Measurements from ENCODE around the gene NFATC2IP.
"Not testable (repeated sequence)": the region's sequence is repeated elsewhere in the genome, so short reads cannot be mapped to it uniquely, and the experiment has no call there.

Gene NFATC2IP

DNA sequence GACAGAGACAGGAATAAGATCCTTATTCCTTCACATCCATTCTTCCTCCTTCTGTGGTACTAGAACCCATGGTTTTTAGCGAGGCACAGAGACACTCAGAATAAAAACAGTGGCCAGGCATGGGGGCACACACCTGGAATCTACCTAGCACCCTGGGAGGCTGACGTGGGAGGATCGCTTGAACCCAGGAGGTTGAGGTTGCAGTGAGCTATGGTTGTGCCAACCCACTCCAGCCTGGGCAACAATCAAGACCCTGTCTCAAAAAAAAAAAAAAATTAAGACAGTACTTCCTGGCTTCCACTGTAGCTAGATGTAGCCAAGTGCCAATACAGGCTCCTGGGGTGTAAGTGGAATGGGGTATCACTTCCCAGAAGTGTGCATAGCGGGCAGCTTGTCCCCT, 16.4 kb downstream of the NFATC2IP start:
- DNase-seq (ENCODE audit: low read depth) = no peak
- no peak for TF ChIP-seq CTCF (IDR thresholded peaks at IDR 0.05; ENCODE audit: insufficient read depth, low read depth, low read length, missing control alignments)
- no peak overlapping the region for H3K4me3 ChIP-seq (ENCODE audit: low read length)

DNA sequence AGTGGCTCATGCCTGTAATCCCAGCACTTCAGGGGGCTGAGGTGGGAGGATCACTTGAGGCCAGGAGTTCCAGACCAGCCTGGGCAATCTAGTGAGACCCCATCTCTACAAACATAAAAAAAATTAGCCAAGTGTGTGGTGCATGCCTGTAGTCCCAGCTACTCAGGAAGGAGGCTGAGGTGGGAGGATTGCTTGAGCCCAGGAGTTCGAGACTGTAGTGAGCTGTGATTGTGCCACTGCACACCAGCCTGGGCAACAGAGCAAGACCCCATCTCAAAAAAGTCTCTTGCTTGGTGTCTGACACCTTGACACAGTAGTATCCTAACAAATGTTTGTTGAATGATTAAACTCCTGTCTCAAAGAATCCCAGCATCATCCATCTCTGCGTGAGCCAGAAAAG, 19.0 kb downstream of the NFATC2IP start:
- DNase-seq (ENCODE audit: low read depth); H3K4me3 ChIP-seq (ENCODE audit: low read length): not testable (repeated sequence)

- peak; percentile 61 for DNase-seq (ENCODE audit: low read depth)
- H3K4me3 ChIP-seq (ENCODE audit: low read length) = peak overlapping the region; percentile 86
- peak; percentile 70 for TF ChIP-seq CTCF (IDR thresholded peaks at IDR 0.05; ENCODE audit: insufficient read depth, low read depth, low read length, missing control alignments)
Observed at GRCh38 chr16:28974007-28974436, 23.3 kb downstream of the NFATC2IP start.

DNA sequence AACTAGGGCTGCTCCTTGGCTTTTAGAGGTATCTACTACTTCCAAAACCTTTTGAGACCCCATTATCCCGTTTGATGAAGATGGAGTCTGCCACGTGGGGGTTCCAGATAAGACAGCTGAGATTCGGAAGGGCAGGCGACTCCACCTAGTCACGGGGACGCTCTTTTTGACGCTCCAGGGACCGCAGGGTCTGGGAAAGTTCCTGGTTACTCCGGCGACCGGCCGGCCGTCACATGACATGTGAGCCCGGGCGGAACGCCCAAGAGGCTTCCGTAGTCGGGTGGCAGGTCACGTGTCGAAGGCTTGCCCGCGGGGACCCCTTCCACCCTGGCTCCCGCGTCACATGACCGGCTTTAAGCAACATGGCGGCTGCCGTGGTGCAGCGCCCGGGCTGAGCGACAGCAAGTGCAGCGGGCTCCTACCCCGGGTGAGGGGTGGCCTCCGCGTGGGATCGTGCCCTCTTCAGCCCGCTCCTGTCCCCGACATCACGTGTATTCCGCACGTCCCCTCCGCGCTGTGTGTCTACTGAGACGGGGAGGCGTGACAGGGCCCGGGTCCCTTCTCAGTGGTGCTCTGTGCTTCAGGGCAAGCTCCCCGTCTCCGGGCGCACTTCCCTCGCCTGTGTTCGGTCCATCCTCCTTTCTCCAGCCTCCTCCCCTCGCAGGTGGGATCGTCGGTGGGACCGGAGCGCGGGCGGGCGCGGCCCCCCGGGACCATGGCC, 23.9 kb downstream of the NFATC2IP start, which contains the start of gene SPNS1:
SPNS1 (plus strand) TSS at position 342 of the 721 bp plus-strand sequence; CDS start at position 716, 374 bp downstream.
- TF ChIP-seq CTCF (IDR thresholded peaks at IDR 0.05; ENCODE audit: insufficient read depth, low read depth, low read length, missing control alignments) = no peak
- peak within 1 kb of the TSS; percentile 86 for H3K4me3 ChIP-seq (ENCODE audit: low read length)
- peak; percentile 95 for DNase-seq (ENCODE audit: low read depth)

GRCh38 chr16:28975158-28975599, 24.4 kb downstream of the NFATC2IP start:
- no peak for DNase-seq (ENCODE audit: low read depth)
- no peak for TF ChIP-seq CTCF (IDR thresholded peaks at IDR 0.05; ENCODE audit: insufficient read depth, low read depth, low read length, missing control alignments)
- H3K4me3 ChIP-seq (ENCODE audit: low read length) = peak overlapping the region; percentile 86

GRCh38 chr16:28977703-28978662, 27.2 kb downstream of the NFATC2IP start:
- peak; percentile 78 for TF ChIP-seq CTCF (IDR thresholded peaks at IDR 0.05; ENCODE audit: insufficient read depth, low read depth, low read length, missing control alignments)
- no peak overlapping the region for H3K4me3 ChIP-seq (ENCODE audit: low read length)
- DNase-seq (ENCODE audit: low read depth) = peak; percentile 32

DNA sequence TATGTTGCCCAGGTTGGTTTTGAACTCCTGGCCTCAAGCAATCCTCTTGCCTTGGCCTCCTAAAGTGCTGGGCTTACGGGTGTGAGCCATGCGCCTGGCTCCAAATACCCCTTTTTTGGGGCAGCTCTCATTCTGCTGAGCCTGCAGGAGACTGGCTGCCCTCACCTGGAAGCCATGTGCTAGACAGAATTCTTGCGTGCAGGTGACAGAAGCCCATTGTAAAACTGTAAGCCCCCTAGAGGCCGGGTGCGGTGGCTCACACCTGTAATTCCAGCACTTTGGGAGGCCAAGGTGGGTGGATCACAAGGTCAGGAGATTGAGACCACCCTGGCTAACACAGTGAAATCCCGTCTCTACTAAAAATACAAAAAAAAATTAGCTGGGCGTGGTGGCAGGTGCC, 29.6 kb downstream of the NFATC2IP start:
- DNase-seq (ENCODE audit: low read depth); H3K4me3 ChIP-seq (ENCODE audit: low read length): not testable (repeated sequence)

Measured in epithelial cell of esophagus (primary cell).